Measurements from ENCODE around the gene SLC6A3. TPM values are rescaled to one million over a fixed set of nuclear protein-coding genes. Genes with fewer than 3 reads are reported as not detected.

SLC6A3 gene
- total RNA-seq, 1 donor: not detected

GRCh38 chr5:1418921-1419280 is 26.3 kb downstream of the SLC6A3 start:
- H4K20me1 ChIP-seq (ENCODE audit: insufficient read depth, low read length): no peaks in the 10 kb centered on the region
- H2AFZ ChIP-seq (ENCODE audit: low read length): no peak overlapping the region
- no peaks in the 10 kb centered on the region for H3K36me3 ChIP-seq (ENCODE audit: insufficient read depth, low read length)
- no peak for DNase-seq (ENCODE audit: insufficient read length, low spot score, missing footprints)
- H3K4me3 ChIP-seq (ENCODE audit: insufficient read depth, low read length): no peak overlapping the region
- H3K79me2 ChIP-seq (ENCODE audit: insufficient read depth, low read length): no peaks in the 10 kb centered on the region
- H3K4me2 ChIP-seq (ENCODE audit: insufficient read depth, low read length): no peak overlapping the region
- no peaks in the 10 kb centered on the region for H3K9me3 ChIP-seq (ENCODE audit: low read depth, low read length)
- no peaks in the 10 kb centered on the region for H3K4me1 ChIP-seq (ENCODE audit: insufficient read depth, low read length)
- no peaks in the 10 kb centered on the region for H3K27me3 ChIP-seq (ENCODE audit: insufficient read depth, low read length)
- H3K27ac ChIP-seq (ENCODE audit: low read depth, low read length): no peak overlapping the region
- no peak for TF ChIP-seq CTCF (IDR thresholded peaks at IDR 0.05; ENCODE audit: extremely low read depth, low read depth, low read length)

GRCh38 chr5:1418238-1418920 is 26.9 kb downstream of the SLC6A3 start:
- H3K27me3 ChIP-seq (ENCODE audit: insufficient read depth, low read length): no peaks in the 10 kb centered on the region
- H2AFZ ChIP-seq (ENCODE audit: low read length): no peak overlapping the region
- no peak for TF ChIP-seq CTCF (IDR thresholded peaks at IDR 0.05; ENCODE audit: extremely low read depth, low read depth, low read length)
- no peaks in the 10 kb centered on the region for H3K9me3 ChIP-seq (ENCODE audit: low read depth, low read length)
- no peak overlapping the region for H3K4me3 ChIP-seq (ENCODE audit: insufficient read depth, low read length)
- H3K36me3 ChIP-seq (ENCODE audit: insufficient read depth, low read length): no peaks in the 10 kb centered on the region
- H4K20me1 ChIP-seq (ENCODE audit: insufficient read depth, low read length): no peaks in the 10 kb centered on the region
- DNase-seq (ENCODE audit: insufficient read length, low spot score, missing footprints): no peak
- H3K4me1 ChIP-seq (ENCODE audit: insufficient read depth, low read length): no peaks in the 10 kb centered on the region
- H3K79me2 ChIP-seq (ENCODE audit: insufficient read depth, low read length): no peaks in the 10 kb centered on the region
- no peak overlapping the region for H3K4me2 ChIP-seq (ENCODE audit: insufficient read depth, low read length)
- no peak overlapping the region for H3K27ac ChIP-seq (ENCODE audit: low read depth, low read length)

GRCh38 chr5:1417586-1418225 is 27.5 kb downstream of the SLC6A3 start:
- H3K27me3 ChIP-seq (ENCODE audit: insufficient read depth, low read length): no peaks in the 10 kb centered on the region
- no peak overlapping the region for H2AFZ ChIP-seq (ENCODE audit: low read length)
- no peak overlapping the region for H3K4me3 ChIP-seq (ENCODE audit: insufficient read depth, low read length)
- H3K4me2 ChIP-seq (ENCODE audit: insufficient read depth, low read length): no peak overlapping the region
- H3K9me3 ChIP-seq (ENCODE audit: low read depth, low read length): no peaks in the 10 kb centered on the region
- TF ChIP-seq CTCF (IDR thresholded peaks at IDR 0.05; ENCODE audit: extremely low read depth, low read depth, low read length): no peak
- H3K4me1 ChIP-seq (ENCODE audit: insufficient read depth, low read length): no peaks in the 10 kb centered on the region
- DNase-seq (ENCODE audit: insufficient read length, low spot score, missing footprints): peak; percentile 47
- H3K27ac ChIP-seq (ENCODE audit: low read depth, low read length): no peak overlapping the region
- no peaks in the 10 kb centered on the region for H3K36me3 ChIP-seq (ENCODE audit: insufficient read depth, low read length)
- no peaks in the 10 kb centered on the region for H3K79me2 ChIP-seq (ENCODE audit: insufficient read depth, low read length)
- H4K20me1 ChIP-seq (ENCODE audit: insufficient read depth, low read length): no peaks in the 10 kb centered on the region

GRCh38 chr5:1416856-1417469 is 28.3 kb downstream of the SLC6A3 start:
- TF ChIP-seq CTCF (IDR thresholded peaks at IDR 0.05; ENCODE audit: extremely low read depth, low read depth, low read length): no peak
- no peaks in the 10 kb centered on the region for H3K79me2 ChIP-seq (ENCODE audit: insufficient read depth, low read length)
- no peaks in the 10 kb centered on the region for H3K4me1 ChIP-seq (ENCODE audit: insufficient read depth, low read length)
- no peak overlapping the region for H3K4me3 ChIP-seq (ENCODE audit: insufficient read depth, low read length)
- H2AFZ ChIP-seq (ENCODE audit: low read length): no peak overlapping the region
- no peaks in the 10 kb centered on the region for H4K20me1 ChIP-seq (ENCODE audit: insufficient read depth, low read length)
- H3K4me2 ChIP-seq (ENCODE audit: insufficient read depth, low read length): no peak overlapping the region
- H3K36me3 ChIP-seq (ENCODE audit: insufficient read depth, low read length): no peaks in the 10 kb centered on the region
- no peaks in the 10 kb centered on the region for H3K27me3 ChIP-seq (ENCODE audit: insufficient read depth, low read length)
- no peaks in the 10 kb centered on the region for H3K9me3 ChIP-seq (ENCODE audit: low read depth, low read length)
- no peak overlapping the region for H3K27ac ChIP-seq (ENCODE audit: low read depth, low read length)
- peak; percentile 51 for DNase-seq (ENCODE audit: insufficient read length, low spot score, missing footprints)
